Tibial nerve (tissue), 3 donors: ENCODE measurements around the gene GRM7.

Experiments
- CTCF ChIP-seq, 5 experiments: fragments of 200-600 bp in 3 of 5; fragments of 450-650 bp in 2 of 5; sonication (generic) in 3 of 5; IDR thresholded peaks; one replicate each; pipeline ENCODE4 v1.5.1; 2016 to 2019; ENCODE audit warnings: antibody characterized with exemption in 5 of 5, mild to moderate bottlenecking in 3 of 5, moderate library complexity in 2 of 5
- POLR2A ChIP-seq, 2 donors: fragments of 450-650 bp; IDR thresholded peaks; one replicate each; pipeline ENCODE4 v1.6.1; 2017; ENCODE audit warnings: antibody characterized with exemption in 2 of 2, mild to moderate bottlenecking in 2 of 2, moderate library complexity in 2 of 2

GRCh38 chr3:7205962-7206361 is 345.0 kb downstream of the GRM7 start:
- no peak for TF ChIP-seq POLR2A (IDR thresholded peaks at IDR 0.05)
- TF ChIP-seq CTCF (IDR thresholded peaks at IDR 0.05), result no peak
